AG09309 (cell line): ENCODE data around the gene SLC12A7.

Experiments
- DNase-seq: peaks from one replicate; pipeline ENCODE4 v3.0.0-alpha.2; 2010; ENCODE audit warnings: low read depth
- H3K4me3 ChIP-seq: 2 replicates; pipeline ENCODE4 v1.5.1; 2011; ENCODE audit warnings: mild to moderate bottlenecking, low read depth, low read length, moderate library complexity; ENCODE audit not compliant: control insufficient read depth
- CTCF ChIP-seq: IDR thresholded peaks from 2 replicates; pipeline ENCODE4 v1.5.1; 2011; ENCODE audit warnings: mild to moderate bottlenecking, low read depth, low read length, inconsistent platforms; ENCODE audit not compliant: insufficient read depth, control insufficient read depth; ENCODE audit errors: missing control alignments

The SLC12A7 gene

GRCh38 chr5:1113805-1114586, 2.1 kb upstream of the SLC12A7 start:
- TF ChIP-seq CTCF: no peak
- no peak overlapping the region for H3K4me3 ChIP-seq
- DNase-seq: no peak

DNA sequence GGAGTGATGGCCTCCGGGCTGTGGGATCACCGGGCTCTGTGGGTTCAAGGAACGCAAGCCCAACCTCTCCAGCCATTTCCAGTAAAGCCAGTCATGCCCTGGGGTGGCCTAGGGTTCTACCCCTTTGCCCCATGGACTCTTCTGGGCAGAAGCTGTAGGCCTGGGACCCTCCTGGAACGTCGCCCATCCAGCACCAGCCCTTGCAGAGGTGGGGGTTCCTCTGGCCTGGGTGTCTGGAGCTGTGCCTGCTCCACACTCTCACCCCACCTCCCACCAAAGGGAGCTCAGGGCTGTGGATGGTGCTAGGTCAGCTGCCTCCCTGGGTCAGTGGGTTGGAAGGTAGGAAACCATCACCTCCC, 1.4 kb upstream of the SLC12A7 start:
- no peak for TF ChIP-seq CTCF
- DNase-seq: no peak
- no peak overlapping the region for H3K4me3 ChIP-seq

DNA sequence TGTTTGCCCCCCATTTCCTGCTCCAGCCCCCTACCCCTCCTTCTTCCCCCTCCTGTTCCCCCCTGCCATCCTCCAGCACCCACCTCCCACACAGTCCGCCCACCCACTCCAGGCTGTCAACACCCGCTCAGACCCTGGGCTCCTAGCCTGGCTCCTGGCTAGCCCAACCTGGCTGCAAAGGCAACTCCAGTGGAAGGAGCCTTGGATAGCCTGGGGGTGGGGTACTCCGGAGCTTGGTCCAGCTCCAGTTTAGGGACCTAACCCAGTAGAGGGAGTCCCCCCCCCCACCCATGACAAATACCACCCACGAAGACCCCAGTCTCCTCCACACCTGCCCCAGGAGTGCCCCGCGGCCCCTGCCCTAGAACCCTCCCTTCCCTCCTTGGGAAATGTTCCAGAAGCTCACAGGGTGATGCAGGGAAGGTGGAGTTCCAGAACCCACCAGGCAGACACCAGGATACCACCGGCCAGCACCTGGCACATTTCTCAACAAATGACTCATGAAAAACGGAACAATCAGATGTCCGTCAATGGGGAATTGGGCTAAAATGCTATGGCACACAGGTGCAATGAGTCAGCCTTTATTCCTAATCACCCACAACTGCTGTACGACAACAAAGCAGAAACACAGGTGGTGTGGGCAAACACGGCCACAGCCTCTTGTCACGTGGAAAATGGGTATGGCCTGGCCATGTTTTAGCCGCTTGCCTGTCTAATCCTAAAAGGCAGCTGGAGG, 901 bp upstream of the SLC12A7 start:
- TF ChIP-seq CTCF: no peak
- no peak for DNase-seq
- no peak overlapping the region for H3K4me3 ChIP-seq

DNA sequence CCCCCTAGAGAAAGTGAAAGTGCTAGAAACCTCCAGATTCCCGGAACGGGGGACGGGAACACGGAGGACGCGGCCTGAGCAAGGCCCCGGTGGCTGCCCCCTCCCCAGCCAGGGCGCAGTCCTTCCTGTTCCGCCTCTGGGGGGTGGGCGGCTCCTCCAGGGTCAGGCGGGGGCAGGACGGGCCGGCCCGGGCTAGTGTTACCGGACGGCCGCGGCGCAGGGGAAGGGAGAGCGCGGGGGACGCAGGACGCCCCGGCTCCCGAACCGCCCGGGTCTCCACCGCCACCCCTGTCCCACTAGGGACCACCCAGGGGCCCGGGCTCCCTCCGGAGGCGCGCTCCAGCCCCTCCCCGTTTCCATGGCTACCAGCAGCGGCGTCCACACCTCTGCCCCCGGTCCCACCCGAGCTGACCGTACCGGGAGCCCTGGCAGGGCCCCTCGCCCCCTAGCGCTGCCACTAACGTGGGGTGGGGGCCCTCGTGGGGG, 579 bp downstream of the SLC12A7 start:
- no peak for DNase-seq
- peak overlapping the region; percentile 58 for H3K4me3 ChIP-seq
- TF ChIP-seq CTCF: no peak

DNA sequence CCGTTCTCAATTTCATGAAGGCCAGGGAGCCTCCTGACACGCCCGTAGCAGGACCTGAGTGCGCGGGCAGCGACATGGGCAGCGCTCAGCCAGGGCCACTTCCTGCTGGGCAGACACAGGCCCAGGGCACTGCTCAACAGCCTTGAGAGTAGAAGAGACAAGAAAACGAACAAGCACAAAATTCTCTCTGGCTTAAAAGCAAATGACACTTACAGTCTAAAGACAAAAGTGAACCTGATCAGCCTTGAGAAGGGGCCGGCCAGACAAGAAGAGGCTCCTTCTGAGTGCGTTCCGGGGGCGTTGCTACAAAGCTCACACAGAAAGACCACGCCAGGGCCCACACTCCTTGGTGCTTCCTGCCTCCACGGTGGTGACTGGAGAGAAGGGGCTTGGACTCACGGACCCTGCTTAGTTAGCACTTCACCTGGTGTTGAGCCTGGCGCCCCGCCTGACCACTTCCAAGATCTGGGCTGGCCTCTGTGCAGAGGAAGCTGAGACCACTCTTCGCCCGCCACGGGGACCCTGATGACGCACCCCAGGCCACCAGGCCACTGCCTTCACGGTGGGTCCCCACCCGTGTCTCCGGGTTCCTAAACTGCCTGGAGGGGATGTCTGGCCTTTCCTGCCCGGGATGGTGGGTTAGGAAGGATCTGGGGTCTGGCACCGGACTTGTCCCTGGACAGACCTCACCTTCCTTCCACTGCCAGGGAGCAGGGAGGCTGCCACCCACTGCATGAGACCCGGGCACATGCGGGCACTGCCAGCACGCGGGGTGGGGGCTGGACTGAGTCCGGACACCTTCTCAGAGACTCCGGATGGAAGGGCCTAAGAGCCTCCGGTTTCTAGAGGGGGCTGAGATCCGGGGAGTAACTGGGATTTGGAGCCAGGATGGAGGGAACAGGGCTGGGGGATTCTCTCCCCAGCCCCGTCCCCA, 1.3 kb downstream of the SLC12A7 start:
- no peak for DNase-seq
- no peak for TF ChIP-seq CTCF
- H3K4me3 ChIP-seq: peak overlapping the region; percentile 58
